Caco-2 (cell line): ENCODE data around the gene SPINK4. TPM values are rescaled to one million over a fixed set of nuclear protein-coding genes. Genes with fewer than 3 reads are reported as not detected.

ENCODE experiments used
- BruUV-seq: library from RNA; stranded (reverse); fragments of 400-500 nt; replicated peaks from 2 replicates; lab custom pipeline; 2021; lab: Mats Ljungman, UMichigan
- CTCF ChIA-PET: fragments of 300-600 bp; sonication (Branson Sonifier 250); formaldehyde crosslinking; loops from one replicate; lab custom pipeline; 2022; ENCODE audit warnings: antibody characterized with exemption; lab: Charles Lee
- POLR2A ChIA-PET: fragments of 300-600 bp; sonication (Branson Sonifier 250); formaldehyde crosslinking; loops from one replicate; lab custom pipeline; 2022; ENCODE audit warnings: antibody characterized with exemption; lab: Charles Lee
- DNase-seq, 2 experiments: peaks; one replicate each; pipeline versions ENCODE4 v3.0.0 to v3.0.0-alpha.2; 2020 to 2022
- H3K27me3 ChIP-seq: replicated peaks from 2 replicates; pipeline ENCODE4 v1.6.0; 2011; ENCODE audit warnings: low read length; ENCODE audit not compliant: control insufficient read depth, insufficient read depth
- H3K36me3 ChIP-seq: 2 replicates; pipeline ENCODE4 v1.5.1; 2011; ENCODE audit warnings: low read length; ENCODE audit not compliant: control insufficient read depth, insufficient read depth
- H3K4me1 ChIP-seq: fragments of 250-450 bp; sonication (Bioruptor Pico); 2 replicates; pipeline ENCODE4 v1.5.1; 2020; ENCODE audit warnings: mild to moderate bottlenecking
- H3K4me3 ChIP-seq: 2 replicates; pipeline ENCODE4 v1.5.1; 2011; ENCODE audit warnings: low read depth, mild to moderate bottlenecking, control low read depth, low read length
- H3K9me3 ChIP-seq: fragments of 250-450 bp; sonication (Bioruptor Pico); 2 replicates; pipeline ENCODE4 v1.5.1; 2020; ENCODE audit warnings: mild to moderate bottlenecking, moderate library complexity
- H3K27ac Mint-ChIP-seq: one replicate; pipeline ENCODE4 v1.8.0; 2022; ENCODE audit warnings: mixed read lengths; ENCODE audit not compliant: unreplicated experiment
- H3K27me3 Mint-ChIP-seq: one replicate; pipeline ENCODE4 v1.8.0; 2022; ENCODE audit warnings: mixed read lengths; ENCODE audit not compliant: insufficient read depth, unreplicated experiment
- H3K36me3 Mint-ChIP-seq: one replicate; pipeline ENCODE4 v1.8.0; 2022; ENCODE audit warnings: mild to moderate bottlenecking, mixed read lengths; ENCODE audit not compliant: insufficient read depth, unreplicated experiment
- H3K4me1 Mint-ChIP-seq: one replicate; pipeline ENCODE4 v1.8.0; 2022; ENCODE audit warnings: low read depth, mixed read lengths; ENCODE audit not compliant: unreplicated experiment
- H3K4me3 Mint-ChIP-seq: one replicate; pipeline ENCODE4 v1.8.0; 2022; ENCODE audit warnings: mild to moderate bottlenecking, moderate library complexity, mixed read lengths; ENCODE audit not compliant: unreplicated experiment
- H3K9me3 Mint-ChIP-seq: one replicate; pipeline ENCODE4 v1.8.0; 2022; ENCODE audit warnings: mixed read lengths; ENCODE audit not compliant: unreplicated experiment
- CTCF ChIP-seq, 2 experiments: fragments of 200-600 bp in 1 of 2; IDR thresholded peaks; 1 replicate in 1 of 2; 2 replicates in 1 of 2; pipeline versions ENCODE4 v1.5.1 to v1.8.0; 2011 to 2022; ENCODE audit warnings: antibody characterized with exemption in 1 of 2, control low read depth in 1 of 2, inconsistent platforms in 1 of 2, low read depth in 1 of 2, low read length in 1 of 2, mild to moderate bottlenecking in 1 of 2, moderate library complexity in 1 of 2; ENCODE audit not compliant: insufficient read depth in 1 of 2, severe bottlenecking in 1 of 2, unreplicated experiment in 1 of 2
- intact Hi-C: fragments of 100-400 bp; cut with micrococcal nuclease; formaldehyde crosslinking; loops from one replicate; pipeline ENCODE4 v1.10.0; 2022; ENCODE audit not compliant: unreplicated experiment
- total RNA-seq: library from RNA; stranded (reverse); gene quantifications from 2 replicates; pipeline ENCODE4 v1.2.3, GENCODE V29; 2022

SPINK4 gene
- total RNA-seq, 1 experiment from 2014 or later = 2.1 TPM

GRCh38 chr9:33228606-33229005 is 11.4 kb upstream of the SPINK4 start:
- peaks cover 14% of the 10 kb centered on the region for H3K4me1 ChIP-seq
- TF ChIP-seq CTCF (IDR thresholded peaks at IDR 0.05; ENCODE audit: insufficient read depth in 1 of 2, low read depth in 1 of 2, low read length in 1 of 2, severe bottlenecking in 1 of 2, unreplicated experiment in 1 of 2) = no peak
- CTCF ChIA-PET = interaction anchor here (0.7 kb wide), 1 partner anchor 62 kb away, joined by 3 read pairs; the partner anchor contains the start of gene NFX1
- no peaks in the 10 kb centered on the region for H3K36me3 ChIP-seq
- intact Hi-C loops = loop anchor here (1.0 kb wide), 5 partner anchors 36 to 238 kb away; partner anchors contain the start of gene BAG1
- H3K9me3 Mint-ChIP-seq = no peaks in the 10 kb centered on the region
- H3K27me3 Mint-ChIP-seq = no peaks in the 10 kb centered on the region
- H3K27me3 ChIP-seq = no peaks in the 10 kb centered on the region
- no peak for DNase-seq
- no peaks in the 10 kb centered on the region for H3K9me3 ChIP-seq
- POLR2A ChIA-PET = no interaction called here
- H3K36me3 Mint-ChIP-seq = peaks cover 14% of the 10 kb centered on the region
- H3K27ac Mint-ChIP-seq = peak overlapping the region; percentile 59
- peaks cover 19% of the 10 kb centered on the region for H3K4me1 Mint-ChIP-seq
- no peak overlapping the region for H3K4me3 Mint-ChIP-seq
- BruUV-seq = no TSS peak
- no peak overlapping the region for H3K4me3 ChIP-seq

- DNase-seq = peak; percentile 84 to 89
- Histone ChIP-seq H3K27me3 (no peaks in the 10 kb centered on the region), H3K4me3 (no peak overlapping the region), H3K36me3 (no peaks in the 10 kb centered on the region), H3K9me3 (no peaks in the 10 kb centered on the region), H3K4me1 (peaks cover 14% of the 10 kb centered on the region)
- no peaks in the 10 kb centered on the region for H3K9me3 Mint-ChIP-seq
- TF ChIP-seq CTCF (IDR thresholded peaks at IDR 0.05; ENCODE audit: insufficient read depth in 1 of 2, low read depth in 1 of 2, low read length in 1 of 2, severe bottlenecking in 1 of 2, unreplicated experiment in 1 of 2) = peak; percentile 57 to 90
- POLR2A ChIA-PET = no interaction called here
- peaks cover 19% of the 10 kb centered on the region for H3K4me1 Mint-ChIP-seq
- peak overlapping the region; percentile 65 for H3K27ac Mint-ChIP-seq
- intact Hi-C loops = loop anchor here (1.0 kb wide), 5 partner anchors 35 to 237 kb away; partner anchors contain the start of gene BAG1
- no TSS peak for BruUV-seq
- CTCF ChIA-PET = interaction anchor here (0.7 kb wide), 1 partner anchor 61 kb away, joined by 3 read pairs; the partner anchor contains the start of gene NFX1
- H3K4me3 Mint-ChIP-seq = no peak overlapping the region
- H3K27me3 Mint-ChIP-seq = no peaks in the 10 kb centered on the region
- peaks cover 14% of the 10 kb centered on the region for H3K36me3 Mint-ChIP-seq
These were observed 10.4 kb upstream of the SPINK4 start for GRCh38 chr9:33229359-33230114.

- peak overlapping the region; percentile 65 for H3K27ac Mint-ChIP-seq
These were observed 9.0 kb upstream of the SPINK4 start for GRCh38 chr9:33230756-33231622.

More at GRCh38 chr9:33230756-33231622, 9.0 kb upstream of the SPINK4 start:
- no peak overlapping the region for H3K4me3 Mint-ChIP-seq
- CTCF ChIA-PET = interaction anchor here (0.6 kb wide), 1 partner anchor 84 kb away, joined by 3 read pairs; no protein-coding TSS in a partner anchor
- peak in 1 of 2 experiments; percentile 56 for DNase-seq
- Histone ChIP-seq H3K4me1 (peaks cover 14% of the 10 kb centered on the region), H3K9me3 (no peaks in the 10 kb centered on the region), H3K27me3 (no peaks in the 10 kb centered on the region), H3K36me3 (no peaks in the 10 kb centered on the region), H3K4me3 (no peak overlapping the region)
- intact Hi-C loops = no loop called here
- POLR2A ChIA-PET = no interaction called here
- TF ChIP-seq CTCF (IDR thresholded peaks at IDR 0.05; ENCODE audit: insufficient read depth in 1 of 2, low read depth in 1 of 2, low read length in 1 of 2, severe bottlenecking in 1 of 2, unreplicated experiment in 1 of 2) = no peak
- peaks cover 10% of the 10 kb centered on the region for H3K4me1 Mint-ChIP-seq
- H3K36me3 Mint-ChIP-seq = peaks cover 10% of the 10 kb centered on the region
- H3K9me3 Mint-ChIP-seq = no peaks in the 10 kb centered on the region
- H3K27me3 Mint-ChIP-seq = peaks cover 4% of the 10 kb centered on the region
- no TSS peak for BruUV-seq
